HG02884 (cell line): Measurements from ENCODE around the gene SIRT7.

Source experiments
- ATAC-seq: cut with Tn5 transposase; IDR thresholded peaks from one replicate; pipeline ENCODE4 v1.9.1; 2021; ENCODE audit warnings: mild to moderate bottlenecking, moderate library complexity; ENCODE audit not compliant: unreplicated experiment

SIRT7 gene

GRCh38 chr17:81917565-81918332, at the start of gene SIRT7:
TSS of gene SIRT7 (minus strand) at chr17:81918176. CDS start at chr17:81918131, 45 bp downstream.
- ATAC-seq: no peak

- ATAC-seq: no peak
These were observed 49.2 kb upstream of the SIRT7 start for GRCh38 chr17:81967244-81967532.

- no peak for ATAC-seq
These were observed 48.6 kb upstream of the SIRT7 start for GRCh38 chr17:81966343-81967243.

GRCh38 chr17:81964081-81964849, 46.3 kb upstream of the SIRT7 start:
- no peak for ATAC-seq

GRCh38 chr17:81962499-81963441, 44.8 kb upstream of the SIRT7 start:
- ATAC-seq: no peak

GRCh38 chr17:81961521-81962498, 43.8 kb upstream of the SIRT7 start:
- ATAC-seq: no peak

GRCh38 chr17:81961087-81961511, 43.1 kb upstream of the SIRT7 start, which contains the start of gene NOTUM:
TSS of gene NOTUM (minus strand) at chr17:81961187. CDS start at chr17:81960909, 278 bp downstream.
- ATAC-seq: no peak

- ATAC-seq: no peak
These were observed 42.4 kb upstream of the SIRT7 start for GRCh38 chr17:81960130-81960958.

- ATAC-seq: no peak
These were observed 41.6 kb upstream of the SIRT7 start for GRCh38 chr17:81959362-81960129.

GRCh38 chr17:81958633-81959342, 40.8 kb upstream of the SIRT7 start:
- ATAC-seq: no peak

GRCh38 chr17:81957691-81958432, 39.9 kb upstream of the SIRT7 start:
- ATAC-seq: no peak

GRCh38 chr17:81956607-81957589, 38.9 kb upstream of the SIRT7 start:
- ATAC-seq: no peak

GRCh38 chr17:81955756-81956544, 38.0 kb upstream of the SIRT7 start:
- ATAC-seq: no peak

- ATAC-seq: no peak
These were observed 37.2 kb upstream of the SIRT7 start for GRCh38 chr17:81955058-81955681.
